ENCODE results near the gene ETS1.
A peak's percentile ranks its signal among the peaks of the same experiment; 100 is the strongest.

The ETS1 gene, protein sequence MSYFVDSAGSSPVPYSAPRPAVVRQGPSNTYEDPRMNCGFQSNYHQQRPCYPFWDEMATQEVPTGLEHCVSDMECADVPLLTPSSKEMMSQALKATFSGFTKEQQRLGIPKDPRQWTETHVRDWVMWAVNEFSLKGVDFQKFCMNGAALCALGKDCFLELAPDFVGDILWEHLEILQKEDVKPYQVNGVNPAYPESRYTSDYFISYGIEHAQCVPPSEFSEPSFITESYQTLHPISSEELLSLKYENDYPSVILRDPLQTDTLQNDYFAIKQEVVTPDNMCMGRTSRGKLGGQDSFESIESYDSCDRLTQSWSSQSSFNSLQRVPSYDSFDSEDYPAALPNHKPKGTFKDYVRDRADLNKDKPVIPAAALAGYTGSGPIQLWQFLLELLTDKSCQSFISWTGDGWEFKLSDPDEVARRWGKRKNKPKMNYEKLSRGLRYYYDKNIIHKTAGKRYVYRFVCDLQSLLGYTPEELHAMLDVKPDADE

DNA sequence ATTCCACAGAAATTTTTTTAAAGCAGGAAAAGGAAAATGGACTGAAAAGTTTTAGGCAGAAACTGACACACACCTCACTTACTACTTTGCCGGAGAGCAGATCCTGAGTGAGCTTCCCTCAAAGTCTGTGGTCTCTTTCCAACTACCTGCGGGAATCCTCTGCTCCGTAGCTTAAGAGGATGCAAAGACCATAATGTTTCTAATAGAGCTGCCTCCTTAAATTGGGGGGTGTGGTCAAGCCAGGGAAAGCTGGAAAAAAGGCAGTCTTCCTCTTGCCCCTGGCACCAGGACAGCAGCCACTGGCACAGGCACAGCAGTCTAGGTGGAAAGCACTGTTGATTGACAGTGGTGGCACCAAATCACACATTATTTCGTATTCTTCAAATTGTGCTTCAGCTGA is at the start of gene ETS1:
TSS of gene ETS1 (minus strand) at position 144 of the 400 bp plus-strand sequence. CDS start 14,428 bp downstream, outside the sequence.
- no peak for DNase-seq

DNA sequence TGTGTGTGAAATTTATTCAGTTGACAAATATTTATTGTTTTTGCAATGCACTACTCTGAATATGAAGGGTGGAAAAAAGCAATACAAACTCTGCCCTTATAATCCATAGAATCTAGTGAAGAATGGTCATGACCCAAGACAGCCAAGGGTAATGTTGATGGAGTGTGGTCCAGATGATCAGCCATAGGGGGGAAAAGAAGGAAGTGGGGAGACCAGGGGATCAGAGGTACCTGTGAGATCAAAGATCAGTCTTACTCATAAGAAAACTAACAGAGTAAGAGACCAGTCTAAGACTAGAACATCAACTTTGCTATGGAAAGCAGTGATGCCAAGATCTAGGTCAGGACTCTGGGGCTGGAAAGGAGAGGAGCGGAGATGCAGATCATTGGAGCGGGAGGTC is 47.0 kb upstream of the ETS1 start:
- no peak for DNase-seq

DNA sequence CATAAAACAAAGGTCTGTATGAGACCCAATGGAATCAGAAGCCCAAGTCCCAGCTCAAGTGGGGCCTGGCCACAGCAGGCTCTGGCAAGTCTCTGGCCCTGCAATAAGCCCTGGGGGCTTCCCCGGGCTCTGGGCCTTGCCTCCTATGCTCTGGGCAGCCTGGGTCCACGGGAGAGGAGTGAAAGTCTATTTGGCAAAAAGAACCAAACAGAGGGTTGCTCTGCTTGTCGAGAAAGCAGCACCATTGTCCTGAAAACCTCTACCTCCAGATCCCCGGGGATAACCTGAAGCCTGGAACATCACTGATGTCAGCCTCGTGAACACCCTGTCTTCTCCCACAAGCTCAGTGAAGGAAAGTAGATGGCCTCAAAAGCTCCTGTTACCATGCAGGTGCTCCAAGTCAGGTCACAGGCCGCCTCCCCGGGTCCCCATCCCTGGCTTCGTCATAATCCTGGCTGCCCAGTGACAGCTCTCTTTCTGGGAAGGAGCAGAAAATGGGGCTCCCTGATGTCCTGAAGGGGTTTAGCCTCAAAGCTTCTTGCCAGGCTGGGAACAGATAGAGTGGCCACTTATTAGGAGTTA is 46.1 kb upstream of the ETS1 start:
- DNase-seq, result no peak

DNA sequence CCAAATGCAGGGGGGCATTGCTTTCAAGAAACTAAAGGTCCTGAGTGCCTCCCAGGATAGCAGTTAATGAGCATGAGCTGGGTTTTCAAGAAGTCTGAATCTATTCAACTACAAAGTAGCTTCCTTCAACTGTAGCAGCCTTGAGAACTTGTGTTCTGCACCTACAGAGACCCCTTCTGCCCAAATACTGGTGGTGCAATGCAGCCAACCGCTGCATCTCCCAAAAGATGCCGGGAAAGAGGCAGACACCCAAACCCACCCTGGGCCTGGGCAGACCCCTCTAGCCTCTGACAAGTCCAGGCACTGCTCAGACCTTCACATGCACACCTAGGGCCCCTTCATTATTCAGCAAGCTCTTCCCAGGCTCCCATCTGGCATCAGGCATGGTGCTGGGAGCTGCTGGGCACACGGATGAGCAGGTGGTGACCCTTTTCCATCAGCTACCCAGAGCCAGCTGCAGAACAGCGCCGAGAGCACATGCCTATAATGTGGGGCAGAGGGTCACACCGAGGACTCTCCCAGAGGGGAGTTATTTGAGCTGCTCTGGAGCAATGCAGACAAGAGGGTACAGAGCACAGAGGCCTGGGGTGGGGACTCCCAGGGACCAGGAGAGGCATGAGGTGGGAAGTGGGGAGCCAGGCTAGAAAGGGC is 44.9 kb upstream of the ETS1 start:
- DNase-seq, result peak; percentile 63

DNA sequence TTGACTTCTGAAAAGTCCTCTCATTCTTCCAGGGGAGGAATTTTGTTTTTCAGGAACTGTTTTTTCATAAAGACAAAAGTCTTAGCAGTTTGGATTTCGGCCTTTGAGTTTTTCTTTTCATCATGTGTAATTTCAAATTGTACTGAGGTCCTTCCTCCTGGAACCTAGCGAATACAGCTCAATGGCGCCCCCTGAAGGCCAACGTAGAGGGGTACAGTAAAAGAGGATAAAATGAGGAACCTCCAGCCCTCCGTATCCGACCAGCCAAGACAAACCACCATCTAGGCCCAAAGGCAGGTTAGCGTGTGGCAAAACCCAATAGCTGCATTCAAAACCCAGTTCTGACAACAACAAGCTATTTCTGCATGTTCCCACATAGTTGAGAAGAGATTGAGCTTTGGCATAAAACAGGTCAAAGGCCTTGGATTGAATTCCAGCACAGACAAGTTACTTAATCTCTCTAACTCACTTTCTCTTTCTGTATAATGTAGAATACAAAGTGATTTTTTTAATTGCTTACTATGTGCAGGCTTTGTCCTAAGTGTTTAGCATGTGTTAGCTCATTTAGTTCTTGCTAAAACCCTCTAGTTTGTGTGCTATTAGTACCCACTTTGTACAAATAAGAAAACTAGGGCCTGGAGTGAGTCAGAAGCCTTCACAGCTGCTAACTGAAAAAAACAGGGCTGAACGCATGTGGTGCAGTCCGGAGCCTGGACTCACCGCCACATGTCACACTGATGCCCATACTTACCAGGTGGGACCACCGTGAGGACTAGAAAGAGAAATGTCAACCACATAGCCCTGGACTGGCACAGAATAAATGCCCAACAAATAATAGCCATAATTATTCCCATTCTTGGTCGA is 43.2 kb upstream of the ETS1 start:
- DNase-seq, result peak; percentile 96

DNA sequence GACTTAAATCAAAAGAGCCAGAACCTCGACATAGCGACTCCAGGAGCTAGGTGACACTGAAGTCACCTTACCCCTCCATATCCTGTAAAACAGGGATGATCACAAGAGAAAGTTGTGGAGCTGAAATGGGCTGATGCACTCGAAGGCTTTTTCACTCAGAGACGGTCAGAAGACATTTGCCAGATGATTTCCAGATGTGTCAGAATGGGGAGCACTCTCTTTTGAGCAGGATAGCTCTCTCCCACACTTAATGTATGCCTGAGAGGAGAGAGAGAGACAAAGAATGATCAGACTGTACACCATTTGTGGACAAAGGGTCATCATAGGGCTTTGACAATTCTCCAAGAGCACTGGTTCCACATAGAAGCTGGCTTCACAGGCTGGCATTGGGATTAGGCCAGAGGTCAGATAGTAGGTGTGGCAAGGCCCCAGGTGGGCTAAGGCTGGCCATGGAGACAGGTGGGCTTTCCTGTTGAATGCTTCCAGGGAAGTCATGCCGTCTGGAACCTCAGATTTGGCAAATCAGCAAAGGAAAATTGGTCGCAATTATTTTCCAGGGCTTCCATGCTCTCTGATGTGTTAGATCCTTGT is 42.3 kb upstream of the ETS1 start:
- DNase-seq, result no peak

DNA sequence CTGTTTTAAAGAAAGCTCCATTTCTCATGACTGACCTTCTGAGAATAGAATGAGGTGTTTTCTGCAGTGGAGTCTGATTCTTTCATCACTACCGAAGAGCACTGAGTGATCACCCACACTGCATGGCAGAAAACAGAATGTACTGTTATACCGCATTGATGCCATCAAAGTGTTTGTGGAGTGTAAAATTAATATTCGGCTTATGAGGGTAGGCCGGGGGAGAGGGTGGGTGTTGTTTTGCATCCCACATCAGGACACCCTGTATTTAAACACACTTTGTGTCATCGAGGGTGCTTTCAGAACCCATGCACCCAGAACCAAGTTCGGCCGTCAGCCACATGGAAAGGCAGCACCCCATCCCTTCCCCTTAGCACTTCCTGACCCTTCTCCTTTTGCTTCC is 41.3 kb upstream of the ETS1 start:
- peak; percentile 47 for DNase-seq

DNA sequence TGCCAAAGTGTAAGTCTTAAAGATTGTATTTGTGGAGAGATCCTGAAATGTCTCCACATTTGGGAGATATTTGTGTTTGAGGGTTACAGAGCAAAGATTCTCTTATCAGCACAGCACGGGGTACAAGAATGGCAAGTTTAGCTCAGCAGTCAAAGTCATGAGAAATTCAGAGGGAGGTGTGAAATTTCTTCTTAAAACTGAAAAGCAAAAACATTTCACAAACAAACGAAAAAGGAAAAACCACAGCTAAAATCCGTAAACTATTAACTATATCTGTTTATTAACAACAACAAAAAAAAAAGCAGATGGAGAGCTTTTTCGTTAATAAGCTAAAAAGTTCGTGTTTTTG is 40.9 kb upstream of the ETS1 start:
- no peak for DNase-seq

DNA sequence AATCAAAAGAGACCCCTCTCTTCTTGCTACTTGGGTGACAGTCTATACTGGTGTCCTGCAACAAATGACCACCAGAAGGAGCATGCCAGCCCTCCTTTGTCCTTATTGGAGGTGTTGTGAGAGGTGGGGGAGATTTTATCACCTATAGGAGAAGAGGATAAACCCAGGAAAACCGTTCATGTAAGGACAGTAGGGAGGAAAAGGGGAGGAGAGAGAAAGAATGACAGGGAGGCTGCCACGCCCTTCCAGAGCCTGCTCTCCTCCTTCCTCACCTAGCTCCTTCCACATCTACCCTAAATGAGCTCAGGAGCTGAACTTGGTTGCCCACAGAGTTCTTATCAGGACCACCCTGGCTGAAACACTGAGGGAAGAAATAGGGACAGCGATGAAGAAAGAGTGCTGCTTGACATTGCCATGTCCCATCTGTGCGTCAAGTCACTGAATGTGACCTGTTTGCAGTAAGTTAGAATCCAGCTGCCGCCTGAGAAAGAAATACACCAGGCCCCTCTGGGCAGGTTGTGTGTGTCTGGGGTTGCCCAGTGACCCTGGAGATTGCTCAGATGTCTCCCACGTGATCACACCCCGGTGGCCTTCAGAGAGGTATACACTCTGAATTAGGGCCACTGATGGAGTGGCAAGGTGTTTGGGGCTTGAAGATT is 40.4 kb upstream of the ETS1 start:
- DNase-seq, result peak; percentile 30

DNA sequence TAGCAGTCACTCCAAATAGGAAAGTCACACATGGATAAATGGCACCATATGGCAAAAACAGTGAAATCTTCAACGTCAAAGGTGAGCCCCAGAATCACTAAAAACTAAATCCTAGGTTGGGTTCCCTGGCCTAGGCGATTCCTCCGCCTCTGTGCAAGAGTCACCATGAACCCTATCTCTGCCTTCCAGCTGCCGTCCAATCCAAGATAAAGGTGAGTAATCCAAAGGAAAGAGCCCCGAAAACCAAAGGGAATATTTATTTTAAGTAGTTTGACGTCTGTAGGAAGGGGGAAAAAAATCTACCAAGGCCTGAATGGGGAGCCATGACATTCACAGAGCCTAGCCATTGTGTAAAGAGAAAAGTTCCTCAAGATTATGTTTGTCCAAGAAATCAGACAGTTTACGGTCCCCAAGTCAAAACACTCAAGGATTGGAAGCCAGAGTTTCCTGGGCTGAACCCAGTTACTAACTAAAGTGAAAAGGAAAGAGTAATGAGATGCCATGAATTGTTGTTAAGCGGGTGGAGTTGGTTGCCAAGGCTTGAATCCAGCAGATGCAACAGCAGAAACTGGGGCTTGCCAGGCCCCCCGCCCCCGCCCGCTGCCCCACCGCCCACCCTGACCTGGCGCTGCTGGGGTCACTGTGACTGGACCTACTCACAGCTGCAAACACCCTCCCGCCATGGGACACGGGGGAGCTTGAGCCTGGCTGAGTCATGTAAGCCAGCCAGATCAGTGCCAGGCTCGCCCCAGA is 39.7 kb upstream of the ETS1 start:
- no peak for DNase-seq

DNA sequence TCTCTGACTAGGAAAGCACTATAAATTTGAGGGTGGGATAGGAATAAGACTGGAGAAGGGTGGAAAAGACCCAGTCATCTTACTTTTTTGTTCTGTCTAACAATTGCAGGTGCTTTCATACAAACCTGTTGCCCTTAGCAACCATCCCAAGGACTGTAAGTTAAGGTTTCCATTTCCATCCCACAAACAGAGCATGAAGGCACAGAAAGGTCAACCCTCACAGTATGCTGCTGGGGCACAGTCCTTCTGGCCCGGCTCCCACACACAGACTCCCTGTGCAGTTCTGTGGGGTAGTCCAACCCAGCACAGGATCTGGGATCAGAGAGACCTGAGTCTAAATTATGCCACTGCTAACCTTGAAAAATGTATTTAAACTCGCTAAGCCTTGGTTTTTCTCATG is 38.4 kb upstream of the ETS1 start:
- DNase-seq, result no peak

DNA sequence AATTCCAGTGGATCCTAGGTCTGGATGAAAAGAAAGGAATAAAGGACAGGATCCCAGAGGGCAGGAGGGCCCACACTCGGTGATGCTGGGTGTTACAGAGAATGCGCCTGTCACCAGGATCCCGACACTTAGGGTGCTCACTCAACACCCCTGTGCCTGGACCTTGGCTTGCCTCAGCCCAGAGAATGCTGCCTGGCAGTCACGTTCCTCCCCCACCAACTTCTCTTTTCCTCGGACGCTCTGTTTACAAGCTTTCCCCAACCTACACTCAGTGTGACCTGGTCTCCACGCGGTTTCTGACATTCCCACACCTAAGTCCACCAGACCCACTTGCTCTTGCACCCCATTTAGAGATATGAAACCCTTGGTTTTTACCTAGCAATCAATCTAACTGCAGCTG is 38.0 kb upstream of the ETS1 start:
- no peak for DNase-seq

DNA sequence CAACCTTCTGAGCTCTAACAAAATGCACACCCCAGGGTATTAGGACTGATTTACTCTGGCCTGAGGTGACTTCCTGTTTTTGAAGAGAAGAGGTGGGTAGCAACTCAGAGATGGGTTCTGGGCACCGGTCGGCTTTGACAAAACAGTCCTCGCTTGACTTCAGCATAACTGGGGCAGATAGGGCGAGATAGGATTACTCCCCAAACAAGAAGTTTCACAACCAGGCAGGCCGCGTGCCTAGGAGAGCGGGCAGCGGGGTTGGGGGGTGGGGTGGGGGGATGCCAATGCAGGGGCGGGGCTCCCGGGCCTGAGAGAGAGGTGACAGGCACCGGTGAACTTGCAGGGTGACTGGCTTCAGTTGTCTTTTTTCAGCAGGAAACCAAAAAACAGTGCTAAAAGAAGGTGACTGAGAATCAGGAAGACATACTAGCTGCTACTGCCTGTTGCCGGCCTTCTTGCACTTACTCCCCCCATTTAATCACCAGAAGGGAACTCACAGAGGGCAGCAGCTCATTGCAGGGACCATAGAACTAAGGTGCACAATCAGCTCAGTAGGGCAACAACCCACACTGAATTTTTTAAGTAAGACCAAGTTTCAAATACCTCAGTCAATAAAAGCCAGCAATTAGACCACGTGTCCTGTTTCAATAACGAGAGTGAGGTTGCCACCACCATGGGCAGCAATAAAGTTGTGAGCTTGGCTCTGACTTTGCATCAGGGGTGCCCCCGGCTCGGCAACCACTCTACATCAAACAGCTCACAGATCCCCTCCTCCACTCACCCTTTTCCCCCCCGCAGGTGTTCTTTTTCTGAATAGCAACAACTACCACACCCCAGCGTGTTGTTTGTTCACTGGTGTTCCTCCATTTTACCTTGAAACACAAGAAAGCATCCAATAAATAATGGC is 37.2 kb upstream of the ETS1 start:
- DNase-seq, result peak; percentile 89

DNA sequence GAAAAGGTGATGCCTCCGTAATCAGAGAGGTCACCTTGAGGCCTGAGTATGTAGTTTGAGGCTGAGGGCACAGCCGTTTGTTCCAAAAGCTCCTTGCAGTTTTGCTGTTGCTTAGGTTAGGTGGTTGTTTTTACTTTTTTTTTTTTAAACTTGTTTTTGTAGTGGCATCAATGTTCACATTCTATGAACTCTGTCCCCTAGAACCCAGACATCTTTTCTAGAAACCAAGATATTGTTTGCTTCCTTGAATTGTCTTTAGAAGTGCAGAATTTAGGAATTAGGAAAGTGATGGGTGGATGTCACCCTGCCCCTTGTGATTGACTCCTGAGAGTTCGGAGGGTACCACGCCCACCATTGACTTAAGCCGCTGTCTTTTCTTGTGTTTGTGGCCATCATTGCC is 35.7 kb upstream of the ETS1 start:
- no peak for DNase-seq

DNA sequence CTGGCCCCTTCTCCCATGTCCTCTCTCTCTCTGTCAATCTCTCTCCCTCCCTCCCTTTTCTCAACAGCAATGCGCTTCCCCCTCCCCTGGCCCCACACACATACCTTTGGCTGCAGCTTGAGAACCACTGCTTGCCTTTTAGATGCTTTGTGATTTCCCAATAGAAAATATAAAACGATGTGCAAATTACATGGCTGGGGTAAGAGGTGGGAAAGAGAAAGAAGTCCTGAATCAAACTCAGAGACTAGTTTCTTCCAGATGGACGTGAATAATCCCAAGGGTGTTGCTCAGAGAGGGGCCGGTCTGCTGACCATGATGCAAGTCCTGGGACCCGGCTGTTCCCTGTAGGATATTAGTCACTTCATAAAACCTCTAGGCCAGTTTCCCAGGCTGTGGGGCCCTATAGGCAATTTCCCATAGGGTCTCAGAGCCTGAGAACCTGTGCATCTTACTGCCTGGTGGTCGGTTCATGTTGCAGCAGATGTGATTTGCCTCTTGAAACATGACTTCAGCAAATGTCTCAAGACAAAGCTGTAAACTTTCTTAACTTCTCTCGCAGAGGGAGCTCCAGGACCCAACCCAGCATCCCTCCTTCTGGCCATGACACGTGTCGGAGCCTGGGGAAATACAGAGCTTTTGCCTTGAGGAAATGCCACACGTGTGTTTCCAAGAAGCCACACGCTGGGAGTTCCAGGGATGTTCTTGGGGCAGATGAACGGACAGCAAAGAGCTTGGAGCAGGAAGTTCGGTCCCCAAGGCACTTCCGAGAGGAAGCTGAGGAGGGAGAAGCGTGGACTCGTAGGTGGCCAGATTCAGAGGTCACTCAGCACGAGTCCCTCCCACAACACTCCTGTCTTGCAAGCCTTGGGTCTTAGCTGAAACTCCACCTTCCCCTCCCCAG is 34.5 kb upstream of the ETS1 start:
- DNase-seq, result no peak

DNA sequence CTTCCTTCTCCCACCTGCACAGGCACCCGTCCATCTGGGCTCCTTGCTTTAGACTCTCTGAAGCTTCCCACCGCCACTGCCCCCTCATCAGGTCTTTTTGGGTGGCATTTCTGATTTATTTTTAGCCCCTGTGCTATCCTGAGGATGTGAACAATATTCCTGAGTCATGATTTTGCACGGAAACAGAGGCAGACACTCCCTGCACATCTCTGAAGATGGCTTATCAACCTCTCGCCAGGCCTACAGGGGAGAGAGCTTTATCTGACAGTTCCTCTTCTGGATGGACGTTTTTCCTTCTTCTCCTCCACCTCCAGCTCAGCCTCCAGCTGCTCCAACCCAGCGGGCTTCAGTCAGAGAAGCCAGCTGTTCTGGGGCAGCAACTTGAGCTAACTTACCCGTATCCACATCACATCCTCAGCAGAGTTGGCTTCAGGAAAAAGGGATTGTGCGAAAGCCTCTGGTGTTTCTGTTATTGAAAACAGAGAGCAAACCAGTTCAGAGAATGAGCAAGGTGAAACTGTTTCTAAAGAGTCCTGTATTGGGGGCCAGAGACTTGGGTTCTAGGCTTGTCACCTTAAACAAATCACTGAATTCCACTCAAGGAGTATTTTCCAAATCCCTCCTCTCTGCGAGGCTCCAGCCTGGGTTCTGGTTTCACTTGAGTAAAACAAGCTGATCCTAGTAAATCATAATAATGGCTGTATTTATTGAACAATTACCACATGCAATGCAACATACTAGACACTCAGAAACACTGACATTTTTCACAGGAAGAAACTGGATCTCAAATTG is 33.1 kb upstream of the ETS1 start:
- no peak for DNase-seq

DNA sequence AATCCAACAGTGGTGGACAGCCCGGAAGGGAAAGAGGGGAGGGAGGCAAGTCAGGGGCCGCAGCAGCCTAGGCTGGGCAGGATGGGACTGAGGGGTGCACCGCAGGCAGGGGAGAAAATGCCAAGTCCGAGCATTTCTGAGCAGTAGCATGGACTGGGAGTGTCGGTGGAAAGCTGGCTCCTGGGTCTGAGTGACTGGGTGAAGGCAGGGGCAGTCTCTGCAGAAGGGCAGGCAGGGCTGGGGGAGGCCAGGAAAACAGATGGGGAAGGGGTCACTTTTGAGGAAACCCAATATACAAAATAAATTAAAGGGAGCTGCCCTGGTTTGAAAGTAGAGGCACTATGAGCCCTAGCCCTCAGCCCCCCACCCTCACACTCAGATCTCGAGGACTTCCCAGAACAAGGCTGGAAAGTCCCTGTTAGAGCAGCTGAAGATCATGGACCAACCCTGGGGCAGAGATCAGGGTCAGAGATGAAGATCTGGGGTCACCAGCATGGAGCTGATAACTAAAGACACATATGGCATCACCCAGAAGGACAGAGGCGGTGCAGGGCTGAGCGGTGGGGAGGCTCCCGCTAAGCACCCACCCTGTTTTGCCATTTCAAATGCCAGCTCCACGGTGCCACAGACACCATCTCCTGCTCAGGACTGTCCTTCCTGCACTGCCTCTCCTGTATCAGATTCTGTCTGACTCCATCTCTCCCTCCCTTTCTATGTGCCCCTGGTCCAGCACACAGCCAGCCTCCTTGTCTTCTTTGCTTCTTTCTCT is 32.4 kb upstream of the ETS1 start:
- DNase-seq, result no peak

DNA sequence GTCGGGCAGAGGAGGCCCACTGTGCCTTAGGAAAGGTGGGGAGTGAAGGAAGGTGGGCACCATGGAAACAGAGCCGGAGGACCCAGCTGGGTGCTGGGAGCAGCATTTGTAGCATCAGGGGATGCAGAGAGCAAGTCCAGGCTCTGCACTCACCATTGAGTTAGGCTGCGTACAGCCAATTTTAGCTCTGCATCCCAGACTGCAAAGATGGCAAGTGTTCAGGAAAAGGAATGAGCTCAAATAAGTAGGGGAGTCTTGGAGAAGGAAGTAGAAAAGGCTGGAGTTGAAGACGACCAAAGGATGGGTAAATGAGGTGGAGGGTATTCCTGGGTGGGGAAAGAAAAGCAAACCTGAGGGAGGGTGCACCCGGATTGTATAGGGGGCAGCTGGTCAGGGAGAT is 31.6 kb upstream of the ETS1 start:
- DNase-seq, result no peak

Measured in CD4-positive, alpha-beta T cell treated with Interleukin-6 for 4 hours (primary cell).